Right renal cortex interstitium (tissue), 3 donors: Measurements from ENCODE around the gene JAM3. TPM values are rescaled to one million over a fixed set of nuclear protein-coding genes. Genes with fewer than 3 reads are reported as not detected.

Experiments used
- DNase-seq, 3 donors: peaks; one replicate each; pipeline ENCODE4 v3.0.0-alpha.2; 2013; ENCODE audit warnings: low read depth in 3 of 3, low spot score in 2 of 3
- polyA plus RNA-seq, 3 donors: library from polyadenylated mRNA; unstranded; fragments of 120-200 nt; gene quantifications; one replicate each; pipeline ENCODE4 v1.2.1, GENCODE V29; 2013; ENCODE audit not compliant: insufficient read length in 3 of 3

The JAM3 gene
- polyA plus RNA-seq, result 10 to 100 TPM; 47.7 to 55.4 (median 49.2) TPM

DNA sequence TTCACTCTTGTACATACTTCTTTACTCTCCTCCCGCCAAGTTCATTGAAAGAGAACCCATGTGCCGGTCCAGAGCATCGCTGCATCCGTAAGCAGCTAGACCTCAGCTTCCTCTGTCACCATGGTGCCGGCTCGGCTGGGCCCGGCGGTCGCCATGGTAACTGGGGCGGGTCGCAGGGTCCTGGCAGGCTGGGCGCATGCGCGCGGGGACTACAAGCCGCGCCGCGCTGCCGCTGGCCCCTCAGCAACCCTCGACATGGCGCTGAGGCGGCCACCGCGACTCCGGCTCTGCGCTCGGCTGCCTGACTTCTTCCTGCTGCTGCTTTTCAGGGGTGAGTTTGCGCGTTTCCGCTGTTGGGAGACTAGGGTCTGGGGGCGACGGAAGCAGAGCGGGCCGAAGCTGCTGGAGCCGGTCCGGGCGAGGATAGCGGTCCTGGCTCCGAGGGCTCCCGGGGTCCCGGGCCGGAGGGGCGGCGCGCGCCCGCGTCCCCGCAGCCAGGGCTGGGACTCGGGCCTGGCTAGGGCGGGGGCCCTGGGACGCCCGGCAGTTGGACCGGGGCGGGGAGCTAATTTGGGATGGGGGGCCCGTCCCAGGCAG, at the start of gene JAM3:
TSS of gene JAM3 (plus strand) at position 244 of the 597 bp plus-strand sequence. CDS start at position 256, 12 bp downstream.
- DNase-seq, result peak; percentile 80 to 89 (median 82)

DNA sequence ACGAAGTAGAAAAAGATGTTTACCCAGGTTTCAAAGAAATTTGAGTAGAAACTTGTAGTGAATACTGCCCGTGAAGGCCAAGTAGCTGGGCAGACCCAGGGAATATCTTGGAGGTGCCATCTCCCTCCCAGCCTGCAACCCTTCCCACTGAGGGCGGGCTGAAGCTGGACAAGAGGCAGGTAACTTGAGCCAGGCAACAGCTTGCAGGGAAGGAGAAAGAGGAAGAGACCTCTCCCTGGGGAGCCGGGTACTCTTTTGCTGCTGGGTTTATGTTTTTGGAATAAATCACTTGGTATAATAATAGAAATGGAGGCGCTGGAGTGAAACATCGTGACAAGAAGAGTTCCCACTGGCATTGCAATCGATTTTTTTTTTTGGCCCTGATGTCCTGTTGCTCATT, 49.4 kb upstream of the JAM3 start:
- no peak for DNase-seq

DNA sequence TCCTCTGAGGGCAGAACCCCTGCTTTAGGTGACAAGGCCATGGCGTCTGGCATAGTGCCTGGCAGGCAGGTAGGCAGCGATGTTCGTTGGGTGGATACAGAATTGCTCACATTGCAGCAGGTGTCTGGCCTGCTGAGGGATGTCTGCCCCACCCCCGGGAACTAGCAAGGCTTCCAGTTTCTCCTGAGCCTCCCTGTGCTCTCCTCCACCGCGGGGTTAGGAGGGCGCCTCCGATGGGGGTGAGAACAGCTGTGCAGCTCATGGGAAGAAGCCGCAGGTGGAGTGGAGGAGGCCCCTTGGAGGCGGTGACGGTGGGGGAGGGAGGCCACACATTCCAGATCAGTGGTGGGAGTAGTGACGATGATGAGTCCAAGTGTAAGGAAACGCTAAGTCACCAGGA, 48.3 kb upstream of the JAM3 start:
- DNase-seq, result no peak

GRCh38 chr11:134021326-134021725, 47.5 kb upstream of the JAM3 start:
- no peak for DNase-seq

- no peak for DNase-seq
These were observed 46.1 kb upstream of the JAM3 start for GRCh38 chr11:134022748-134023147.

GRCh38 chr11:134024420-134025081, 44.3 kb upstream of the JAM3 start:
- no peak for DNase-seq

GRCh38 chr11:134025082-134025429, 43.8 kb upstream of the JAM3 start:
- DNase-seq, result no peak

GRCh38 chr11:134026655-134027343, 42.1 kb upstream of the JAM3 start:
- DNase-seq, result no peak

DNA sequence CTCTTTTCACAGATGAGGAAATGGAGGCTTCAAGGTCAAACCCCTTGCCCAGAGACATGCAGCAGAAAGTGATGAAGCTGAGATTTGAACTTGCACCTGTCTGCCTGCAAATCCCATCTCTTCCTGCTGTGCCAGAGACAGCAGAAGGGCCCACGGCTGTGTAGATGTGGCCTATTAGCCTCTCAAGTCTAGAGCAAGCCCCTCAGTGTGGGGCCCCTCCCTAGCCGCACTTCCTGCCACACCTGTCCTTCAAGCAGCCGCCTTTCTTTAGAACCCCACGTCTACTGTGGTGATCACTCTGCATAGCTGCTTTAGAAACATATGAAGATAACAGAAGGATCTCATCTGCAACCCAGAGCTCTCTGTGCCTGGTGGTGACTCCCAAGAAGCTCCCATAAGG, 41.2 kb upstream of the JAM3 start:
- DNase-seq, result no peak

DNA sequence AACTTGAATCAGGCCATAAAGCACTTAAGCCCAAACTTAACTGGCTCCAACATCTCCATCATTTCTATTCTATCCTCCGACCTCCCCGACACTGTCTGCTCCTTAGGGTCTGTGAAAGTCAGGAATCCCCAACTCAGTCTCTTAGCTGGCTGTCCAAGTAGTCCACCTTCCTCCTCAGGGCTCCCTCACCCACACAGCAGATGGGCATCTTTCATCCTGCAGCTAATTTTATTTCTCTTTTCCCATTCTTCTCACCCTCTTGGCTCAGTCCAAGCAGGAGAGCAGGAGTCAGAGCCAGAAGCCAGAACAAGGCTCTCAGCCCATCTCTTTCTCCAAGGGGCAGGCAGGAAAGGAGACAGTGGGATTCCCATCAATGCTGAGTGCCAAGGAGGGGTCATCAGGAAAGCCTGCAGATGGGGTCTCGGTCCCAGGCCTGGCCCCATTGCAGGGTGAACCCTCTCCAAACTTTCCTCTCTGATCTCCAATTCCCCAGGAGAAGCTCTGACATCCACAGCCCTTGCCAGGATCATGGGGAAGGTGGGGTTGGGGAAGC, 40.4 kb upstream of the JAM3 start:
- DNase-seq, result no peak

DNA sequence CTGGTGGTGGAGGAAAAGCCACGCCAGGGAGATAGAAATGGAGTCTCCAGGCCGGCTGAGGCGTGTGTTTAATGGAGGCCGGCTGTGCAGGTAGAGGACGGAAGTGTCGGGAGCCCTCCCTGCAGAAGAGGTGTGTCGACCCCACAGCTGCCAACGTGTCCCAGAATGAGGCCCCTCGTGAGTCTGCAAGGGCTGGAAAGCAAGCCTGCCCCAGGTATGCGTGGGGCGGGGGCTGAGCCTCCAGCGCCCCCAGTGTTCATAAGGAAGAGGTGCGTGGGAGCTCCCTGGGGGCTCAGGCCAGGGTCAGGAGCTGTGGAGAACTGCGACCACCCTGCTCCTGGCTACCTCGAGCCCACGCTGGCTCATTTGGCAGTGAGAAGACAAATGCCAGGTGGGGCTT, 38.0 kb upstream of the JAM3 start:
- no peak for DNase-seq

DNA sequence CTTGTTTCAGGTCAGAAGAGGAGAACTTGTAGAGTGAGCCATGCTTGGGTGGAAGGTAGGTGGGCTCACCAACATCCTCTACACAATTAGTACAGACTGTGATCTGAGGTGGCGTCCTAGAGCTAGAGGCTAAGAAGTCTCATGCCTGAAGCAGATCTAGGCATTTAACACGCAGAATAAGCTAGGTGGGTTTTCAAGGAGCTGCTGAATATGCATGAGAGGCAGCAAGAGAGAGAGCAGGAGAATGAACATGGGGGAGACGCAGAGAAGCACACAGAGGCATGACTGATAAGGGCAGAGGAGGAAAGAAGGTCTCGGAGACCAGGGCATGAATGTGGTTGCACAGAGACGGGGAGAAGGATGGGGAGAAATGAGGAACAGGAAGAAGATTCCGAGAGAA, 36.8 kb upstream of the JAM3 start:
- DNase-seq, result no peak

DNA sequence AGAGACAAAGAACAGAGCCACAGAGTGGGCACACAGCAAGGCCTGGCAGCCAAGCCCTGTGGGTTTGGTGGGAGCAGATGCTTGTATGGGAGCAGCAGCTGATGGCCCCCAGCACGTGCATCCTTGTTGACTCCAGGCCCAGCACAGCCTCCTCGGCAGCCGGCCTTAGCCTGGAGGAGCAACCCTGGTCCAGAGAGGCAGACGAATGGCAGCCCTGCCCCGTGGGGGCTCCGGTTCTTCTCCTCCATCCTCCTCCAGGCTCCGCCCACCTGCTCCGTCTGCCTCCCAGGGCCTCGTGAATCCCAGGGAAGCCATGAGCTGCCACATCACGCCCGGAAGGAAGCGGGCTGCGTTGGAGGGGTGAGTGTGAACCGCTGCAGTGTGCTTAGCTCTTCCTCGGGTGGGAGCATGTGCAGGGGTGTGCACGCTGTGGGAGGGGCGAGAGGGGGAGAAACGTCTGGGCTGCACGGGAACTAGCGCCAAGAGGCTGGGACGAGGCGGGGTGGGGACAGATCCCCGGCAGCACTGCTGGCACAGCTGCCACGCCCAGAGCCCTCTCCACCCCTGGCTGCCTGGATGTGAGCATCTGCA, 36.3 kb upstream of the JAM3 start:
- no peak for DNase-seq

- DNase-seq, result no peak
These were observed 35.6 kb upstream of the JAM3 start for GRCh38 chr11:134033276-134033675.

DNA sequence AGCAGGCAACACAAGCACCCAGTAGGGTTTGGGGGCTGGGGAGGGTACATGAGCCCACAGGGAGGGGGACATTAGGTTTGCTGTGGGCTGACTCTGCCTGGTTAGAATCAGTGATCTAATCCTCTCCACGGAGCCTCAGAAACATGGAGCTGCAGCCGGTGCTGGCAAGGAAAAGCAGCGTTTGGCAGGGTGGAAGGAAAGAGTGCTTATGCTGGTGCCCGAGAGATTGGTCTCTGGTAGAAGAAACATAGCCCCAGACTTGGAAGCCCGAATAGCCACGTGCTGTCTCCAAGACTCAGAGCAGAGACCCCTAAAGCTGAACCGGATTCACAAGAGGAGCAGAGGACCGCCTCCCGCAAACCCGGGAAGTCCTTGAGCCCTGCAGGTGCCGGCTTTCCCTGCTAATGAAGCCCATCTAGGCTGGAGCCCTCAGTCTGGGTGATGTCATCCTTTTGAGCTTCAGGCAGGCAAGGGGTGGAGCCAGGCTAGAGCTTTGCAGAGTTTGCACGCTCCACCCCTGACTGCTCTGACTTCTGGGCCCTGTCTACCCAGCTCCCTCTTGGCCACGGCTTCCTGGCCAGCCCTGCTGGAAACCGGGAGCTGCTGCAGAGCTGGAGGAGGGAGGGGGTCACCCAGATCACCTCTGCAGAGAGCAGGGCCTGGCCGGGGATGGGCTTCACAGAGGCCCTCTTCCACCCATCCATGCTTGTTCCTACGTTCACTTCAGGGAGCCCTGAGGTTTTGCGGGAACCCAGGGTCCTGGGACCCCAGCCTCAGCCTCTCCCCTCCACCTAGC, 35.0 kb upstream of the JAM3 start:
- peak in 2 of 3 donors; percentile 73 to 83 for DNase-seq

DNA sequence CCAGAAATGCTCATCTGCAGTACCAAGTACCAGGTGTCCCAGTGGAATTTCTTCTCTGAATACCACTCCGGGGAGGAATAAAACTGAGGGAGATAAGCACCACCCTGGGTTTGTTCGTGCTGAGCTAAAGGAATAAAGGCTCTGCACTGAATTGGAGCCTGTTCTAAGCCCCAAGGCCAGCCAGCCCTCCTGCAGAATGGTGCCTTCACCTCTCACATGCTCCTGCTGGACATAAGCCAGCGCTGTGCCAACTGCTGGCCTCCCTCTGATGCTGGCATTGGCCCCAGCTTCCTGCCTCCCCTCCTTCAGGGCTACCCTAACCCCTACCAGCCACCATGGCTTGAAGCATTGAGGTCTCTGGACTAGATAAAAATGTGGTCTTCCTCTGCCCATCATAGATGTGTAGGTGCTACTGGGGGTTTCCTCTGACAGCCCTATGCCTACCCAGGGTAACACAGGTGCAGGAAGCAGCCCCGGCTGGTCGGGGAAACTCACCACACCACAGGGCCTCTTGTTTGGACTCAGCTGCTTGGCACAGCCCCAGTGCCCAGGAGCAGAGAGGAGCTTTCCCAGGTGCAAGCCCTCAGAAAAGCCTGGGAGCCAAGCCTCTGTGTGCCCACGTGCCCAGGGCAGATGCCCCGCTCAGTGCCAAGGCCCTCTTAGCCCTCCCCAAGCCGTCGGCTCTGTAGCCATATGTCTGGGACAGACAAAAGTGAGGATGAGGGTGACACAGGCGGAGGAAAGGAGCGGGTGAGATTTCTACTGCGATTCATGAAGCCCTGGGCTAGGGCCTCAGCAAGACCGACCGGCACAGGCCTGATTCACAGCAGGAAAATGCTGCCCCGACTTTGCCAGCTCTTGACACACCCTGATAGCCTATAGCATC, 34.1 kb upstream of the JAM3 start:
- DNase-seq, result no peak

GRCh38 chr11:134036492-134037045, 32.3 kb upstream of the JAM3 start:
- no peak for DNase-seq

DNA sequence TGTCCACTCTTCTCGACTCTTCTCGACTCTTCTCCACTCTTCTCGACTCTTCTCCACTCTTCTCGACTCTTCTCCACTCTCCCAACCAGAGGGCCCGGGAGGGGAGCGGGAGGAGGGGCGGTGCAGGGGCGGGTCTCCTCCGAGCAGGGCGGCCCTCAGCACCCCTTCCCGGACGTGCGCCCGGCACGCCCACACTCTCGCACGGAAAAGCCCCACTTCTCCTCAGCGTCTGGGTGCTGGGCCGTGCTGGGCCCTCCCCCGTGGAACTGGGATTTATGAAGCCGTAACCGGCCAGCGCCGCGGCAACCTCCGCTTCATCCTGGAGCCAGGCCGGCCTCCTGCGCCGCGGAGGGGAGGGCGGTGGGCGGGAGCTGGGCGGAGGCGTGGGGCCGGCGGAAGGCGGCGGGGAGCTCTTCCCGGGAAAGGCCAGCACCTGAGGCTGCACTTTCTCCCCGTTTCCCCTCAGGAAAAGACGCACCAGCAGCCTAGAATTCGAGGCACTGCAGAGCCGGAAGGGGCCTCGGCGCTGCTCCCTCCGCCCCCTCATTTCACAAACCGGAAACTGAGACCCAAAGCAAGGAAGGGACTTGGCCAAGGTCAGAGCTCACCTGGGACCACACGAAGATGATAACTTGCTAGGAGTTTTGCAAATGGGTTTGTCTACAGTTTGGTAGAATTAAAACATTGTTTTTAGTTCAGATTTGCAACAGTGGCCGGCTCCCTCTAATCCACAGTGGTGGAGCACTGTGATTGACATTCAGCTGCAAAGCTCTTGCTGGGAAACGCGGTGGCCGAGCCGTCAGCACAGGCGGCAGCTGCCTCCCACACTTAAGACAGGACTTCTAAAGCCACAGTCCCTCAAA, 31.6 kb upstream of the JAM3 start:
- DNase-seq, result no peak
